Panc1 (cell line): Measurements from ENCODE around the gene LYZL1. TPM values are rescaled to one million over a fixed set of nuclear protein-coding genes. Genes with fewer than 3 reads are reported as not detected.
"Not testable (repeated sequence)": the region's sequence is repeated elsewhere in the genome, so short reads cannot be mapped to it uniquely, and the experiment has no call there.

Experiments
- ATAC-seq: fragments of 200-7000 bp; cut with Tn5 transposase; 2 replicates; pipeline ENCODE4 v1.9.1; 2020; ENCODE audit warnings: mild to moderate bottlenecking, moderate library complexity
- BruUV-seq: library from RNA; stranded (reverse); fragments of 400-500 nt; replicated peaks from 2 replicates; lab custom pipeline; 2021; lab: Mats Ljungman, UMichigan
- CTCF ChIA-PET: fragments of 300-600 bp; sonication (Branson Sonifier 250); formaldehyde crosslinking; loops from one replicate; lab custom pipeline; 2022; ENCODE audit warnings: antibody characterized with exemption; lab: Charles Lee
- POLR2A ChIA-PET: fragments of 300-600 bp; sonication (Branson Sonifier 250); formaldehyde crosslinking; loops from one replicate; lab custom pipeline; 2022; ENCODE audit warnings: antibody characterized with exemption; lab: Charles Lee
- DNase-seq: peaks from one replicate; pipeline ENCODE4 v3.0.0-alpha.2; 2010; ENCODE audit warnings: low read depth, low spot score
- H3K27ac ChIP-seq: 2 replicates; pipeline ENCODE4 v1.5.1; 2011; ENCODE audit warnings: mild to moderate bottlenecking, low read length, inconsistent platforms
- H3K27me3 ChIP-seq: fragments of 200-500 bp; sonication (Bioruptor generic); 2 replicates; pipeline ENCODE4 v1.6.0; 2014; ENCODE audit warnings: low read length, inconsistent platforms; ENCODE audit not compliant: control insufficient read depth, insufficient read depth
- H3K36me3 ChIP-seq: fragments of 200-500 bp; sonication (Bioruptor generic); 2 replicates; pipeline ENCODE4 v1.5.1; 2014; ENCODE audit warnings: inconsistent platforms, mild to moderate bottlenecking, low read length, moderate library complexity; ENCODE audit not compliant: control insufficient read depth, insufficient read depth
- H3K4me1 ChIP-seq: 2 replicates; pipeline ENCODE4 v1.5.1; 2011; ENCODE audit warnings: inconsistent platforms, mild to moderate bottlenecking, low read length, moderate library complexity; ENCODE audit not compliant: control insufficient read depth, insufficient read depth
- H3K4me3 ChIP-seq, 2 experiments: 2 replicates each; pipeline ENCODE4 v1.5.1; 2011 to 2012; ENCODE audit warnings: low read depth in 2 of 2, low read length in 2 of 2, mild to moderate bottlenecking in 2 of 2, inconsistent platforms in 1 of 2, moderate library complexity in 1 of 2
- H3K9me3 ChIP-seq: fragments of 200-500 bp; sonication (Bioruptor generic); 2 replicates; pipeline ENCODE4 v1.5.1; 2014; ENCODE audit warnings: low read depth, mild to moderate bottlenecking, inconsistent platforms, low read length, moderate library complexity; ENCODE audit not compliant: control insufficient read depth, insufficient read depth
- CTCF ChIP-seq: fragments of 450-650 bp; IDR thresholded peaks from 2 replicates; pipeline ENCODE4 v1.5.1; 2017; ENCODE audit warnings: mild to moderate bottlenecking
- POLR2AphosphoS5 ChIP-seq: IDR thresholded peaks from 2 replicates; pipeline ENCODE4 v1.6.1; 2012; ENCODE audit warnings: mild to moderate bottlenecking, low read depth, low read length, moderate library complexity
- REST ChIP-seq, 2 experiments: IDR thresholded peaks; 2 replicates each; pipeline ENCODE4 v1.6.1; 2011 to 2012; ENCODE audit warnings: low read depth in 2 of 2, control low read depth in 1 of 2, low read length in 1 of 2, mild to moderate bottlenecking in 1 of 2, moderate library complexity in 1 of 2; ENCODE audit not compliant: insufficient read depth in 1 of 2
- SIN3A ChIP-seq: IDR thresholded peaks from 2 replicates; pipeline ENCODE4 v1.6.1; 2012; ENCODE audit warnings: low read depth, mild to moderate bottlenecking, low read length, moderate library complexity, borderline replicate concordance; ENCODE audit not compliant: insufficient read depth
- TCF7L2 ChIP-seq: IDR thresholded peaks from 2 replicates; pipeline ENCODE4 v1.6.1; 2011; ENCODE audit warnings: mild to moderate bottlenecking, low read depth, low read length, inconsistent platforms
- in situ Hi-C: cut with HindIII; loops from 2 replicates; pipeline ENCODE4 v1.10.0; 2016; ENCODE audit warnings: low sequenced_read_pairs, low pct_unique_long_range_greater_than_20kb
- intact Hi-C: fragments of 100-400 bp; cut with micrococcal nuclease; formaldehyde crosslinking; loops from one replicate; pipeline ENCODE4 v1.10.0; 2022; ENCODE audit not compliant: unreplicated experiment
- total RNA-seq: library from RNA; stranded (reverse); gene quantifications from one replicate; pipeline ENCODE4 v1.2.1, GENCODE V29; 2021; ENCODE audit not compliant: unreplicated experiment

The LYZL1 gene
- total RNA-seq, 1 experiment from 2014 or later, result not detected

- POLR2A ChIA-PET, result not testable (repeated sequence)
Measured at GRCh38 chr10:29310463-29310862, 21.6 kb downstream of the LYZL1 start.

GRCh38 chr10:29313071-29313470 is 24.2 kb downstream of the LYZL1 start:
- in situ Hi-C loops (no loop called here), intact Hi-C loops (no loop called here)
- ATAC-seq (no peak), DNase-seq (no peak)
- H3K9me3 ChIP-seq, result no peaks in the 10 kb centered on the region
- ChIA-PET POLR2A (no interaction called here), CTCF (no interaction called here)
- H3K36me3 ChIP-seq, result no peaks in the 10 kb centered on the region
- no peaks in the 10 kb centered on the region; the same call in 1 of the 2 replicates for H3K4me1 ChIP-seq
- no TSS peak for BruUV-seq
- H3K4me3 ChIP-seq, result no peak overlapping the region
- no peak overlapping the region for H3K27ac ChIP-seq
- no peaks in the 10 kb centered on the region for H3K27me3 ChIP-seq
- TF ChIP-seq POLR2AphosphoS5, result no peak
- TF ChIP-seq CTCF, result no peak
- no peak for TF ChIP-seq TCF7L2
- no peak for TF ChIP-seq SIN3A
- no peak for TF ChIP-seq REST (IDR thresholded peaks at IDR 0.05; ENCODE audit: insufficient read depth in 1 of 2, low read depth in 2 of 2, low read length in 1 of 2)

More at GRCh38 chr10:29310463-29310862, 21.6 kb downstream of the LYZL1 start:
- H3K27me3 ChIP-seq, H3K36me3 ChIP-seq, ATAC-seq, intact Hi-C loops, CTCF ChIA-PET, in situ Hi-C loops, H3K4me3 ChIP-seq, DNase-seq, H3K27ac ChIP-seq, H3K9me3 ChIP-seq, BruUV-seq, H3K4me1 ChIP-seq: not testable (repeated sequence)

GRCh38 chr10:29314726-29315125 is 25.9 kb downstream of the LYZL1 start:
- no peaks in the 10 kb centered on the region for H3K27me3 ChIP-seq
- no TSS peak for BruUV-seq
- TF ChIP-seq SIN3A (no peak), TCF7L2 (no peak), REST (IDR thresholded peaks at IDR 0.05; ENCODE audit: insufficient read depth in 1 of 2, low read depth in 2 of 2, low read length in 1 of 2) (no peak), CTCF (no peak), POLR2AphosphoS5 (no peak)
- ATAC-seq (no peak), DNase-seq (no peak)
- POLR2A ChIA-PET, result no interaction called here
- in situ Hi-C loops (no loop called here), intact Hi-C loops (no loop called here)
- no peak overlapping the region for H3K27ac ChIP-seq
- CTCF ChIA-PET, result no interaction called here
- H3K36me3 ChIP-seq, result no peaks in the 10 kb centered on the region
- H3K9me3 ChIP-seq, result no peaks in the 10 kb centered on the region
- no peak overlapping the region for H3K4me3 ChIP-seq
- H3K4me1 ChIP-seq, result no peaks in the 10 kb centered on the region; the same call in 1 of the 2 replicates
